ENCODE data around the gene GID8. TPM values are rescaled to one million over a fixed set of nuclear protein-coding genes. Genes with fewer than 3 reads are reported as not detected.

Gene GID8
- total and polyA plus RNA-seq, 9 of the 15 experiments (the other 6 are each of a cell fraction or from before 2014, with no cell fraction given): 7.5 to 31.6 (median 22.2) TPM

- no peak for TF ChIP-seq BRCA1 (IDR thresholded peaks at IDR 0.05)
- TF ChIP-seq BRCA1 (CRISPR knock-in tag; IDR thresholded peaks at IDR 0.05): no peak
- TF ChIP-seq, protein P1, sequence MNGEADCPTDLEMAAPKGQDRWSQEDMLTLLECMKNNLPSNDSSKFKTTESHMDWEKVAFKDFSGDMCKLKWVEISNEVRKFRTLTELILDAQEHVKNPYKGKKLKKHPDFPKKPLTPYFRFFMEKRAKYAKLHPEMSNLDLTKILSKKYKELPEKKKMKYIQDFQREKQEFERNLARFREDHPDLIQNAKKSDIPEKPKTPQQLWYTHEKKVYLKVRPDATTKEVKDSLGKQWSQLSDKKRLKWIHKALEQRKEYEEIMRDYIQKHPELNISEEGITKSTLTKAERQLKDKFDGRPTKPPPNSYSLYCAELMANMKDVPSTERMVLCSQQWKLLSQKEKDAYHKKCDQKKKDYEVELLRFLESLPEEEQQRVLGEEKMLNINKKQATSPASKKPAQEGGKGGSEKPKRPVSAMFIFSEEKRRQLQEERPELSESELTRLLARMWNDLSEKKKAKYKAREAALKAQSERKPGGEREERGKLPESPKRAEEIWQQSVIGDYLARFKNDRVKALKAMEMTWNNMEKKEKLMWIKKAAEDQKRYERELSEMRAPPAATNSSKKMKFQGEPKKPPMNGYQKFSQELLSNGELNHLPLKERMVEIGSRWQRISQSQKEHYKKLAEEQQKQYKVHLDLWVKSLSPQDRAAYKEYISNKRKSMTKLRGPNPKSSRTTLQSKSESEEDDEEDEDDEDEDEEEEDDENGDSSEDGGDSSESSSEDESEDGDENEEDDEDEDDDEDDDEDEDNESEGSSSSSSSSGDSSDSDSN (IDR thresholded peaks at IDR 0.05; ENCODE audit: borderline replicate concordance in 1 of 2, low read depth in 2 of 2, low read length in 2 of 2): peak in 1 of 2 experiments; percentile 64; a peak in 2 of 4 replicates
- 0 out of 4 replicates have a peak, but pooled peaks of 1 of the 2 experiments have one; percentile 5 for TF ChIP-seq SRF (CRISPR knock-in tag; IDR thresholded peaks at IDR 0.05)
- no peak for TF ChIP-seq THRAP3 (IDR thresholded peaks at IDR 0.05; ENCODE audit: borderline replicate concordance)
- TF ChIP-seq, protein P2, sequence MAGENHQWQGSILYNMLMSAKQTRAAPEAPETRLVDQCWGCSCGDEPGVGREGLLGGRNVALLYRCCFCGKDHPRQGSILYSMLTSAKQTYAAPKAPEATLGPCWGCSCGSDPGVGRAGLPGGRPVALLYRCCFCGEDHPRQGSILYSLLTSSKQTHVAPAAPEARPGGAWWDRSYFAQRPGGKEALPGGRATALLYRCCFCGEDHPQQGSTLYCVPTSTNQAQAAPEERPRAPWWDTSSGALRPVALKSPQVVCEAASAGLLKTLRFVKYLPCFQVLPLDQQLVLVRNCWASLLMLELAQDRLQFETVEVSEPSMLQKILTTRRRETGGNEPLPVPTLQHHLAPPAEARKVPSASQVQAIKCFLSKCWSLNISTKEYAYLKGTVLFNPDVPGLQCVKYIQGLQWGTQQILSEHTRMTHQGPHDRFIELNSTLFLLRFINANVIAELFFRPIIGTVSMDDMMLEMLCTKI (IDR thresholded peaks at IDR 0.05; ENCODE audit: partially characterized antibody): no peak
- TF ChIP-seq SMAD3 (CRISPR knock-in tag; conservative IDR thresholded peaks at IDR 0.05): no peak
- no peak for TF ChIP-seq JUND (IDR thresholded peaks at IDR 0.05; ENCODE audit: borderline replicate concordance, low read depth, low read length)
- TF ChIP-seq JUND (tag; IDR thresholded peaks at IDR 0.05; ENCODE audit: borderline replicate concordance, low read depth, low read length): no peak
- peak; percentile 11; the same call in 1 of the 2 replicates for TF ChIP-seq BCOR (IDR thresholded peaks at IDR 0.05)
- no peak for TF ChIP-seq CREB3 (tag; conservative IDR thresholded peaks at IDR 0.05; ENCODE audit: low read depth)
- peak; percentile 31; the same call in 1 of the 2 replicates for TF ChIP-seq MTA1 (IDR thresholded peaks at IDR 0.05; ENCODE audit: borderline replicate concordance)
- no peak for TF ChIP-seq CREBBP (IDR thresholded peaks at IDR 0.05; ENCODE audit: low read depth, low read length)
- TF ChIP-seq BRF2 (IDR thresholded peaks at IDR 0.05; ENCODE audit: borderline replicate concordance, insufficient read depth, insufficient read length): no peak
- no peak; the same call in 1 of the 2 replicates for TF ChIP-seq RB1 (IDR thresholded peaks at IDR 0.05; ENCODE audit: low read depth)
- no peak for TF ChIP-seq ADNP (tag; IDR thresholded peaks at IDR 0.05)
- TF ChIP-seq NFXL1 (CRISPR knock-in tag; IDR thresholded peaks at IDR 0.05): no peak
- TF ChIP-seq ZNF444 (CRISPR knock-in tag; IDR thresholded peaks at IDR 0.05): no peak
- TF ChIP-seq ETV5 (CRISPR knock-in tag; IDR thresholded peaks at IDR 0.05; ENCODE audit: low read depth): no peak
- TF ChIP-seq POLR2B (IDR thresholded peaks at IDR 0.05; ENCODE audit: low read depth, partially characterized antibody): no peak
- no peak for TF ChIP-seq ZNF239 (CRISPR knock-in tag; IDR thresholded peaks at IDR 0.05)
- TF ChIP-seq SETDB1 (IDR thresholded peaks at IDR 0.05; ENCODE audit: low read length): no peak
- no peak; the same call in 1 of the 2 replicates for TF ChIP-seq SNIP1 (IDR thresholded peaks at IDR 0.05; ENCODE audit: low read depth)
- no peak for TF ChIP-seq HLTF (IDR thresholded peaks at IDR 0.05)
These were observed 12.3 kb upstream of the GID8 start (continued) for GRCh38 chr20:62925420-62926228.
